Renal cortical epithelial cell (primary cell): Measurements from ENCODE around the gene PIK3CD. TPM values are rescaled to one million over a fixed set of nuclear protein-coding genes. Genes with fewer than 3 reads are reported as not detected.
"Not testable (repeated sequence)": the region's sequence is repeated elsewhere in the genome, so short reads cannot be mapped to it uniquely, and the experiment has no call there.

Experiments
- DNase-seq: peaks from one replicate; pipeline ENCODE4 v3.0.0-alpha.2; 2011; ENCODE audit warnings: low read depth
- total RNA-seq: library from RNA; depleted of rRNA; stranded (reverse); fragments of >200 nt; gene quantifications from 2 replicates; pipeline ENCODE4 v1.2.3, GENCODE V29; 2014

Gene PIK3CD
- total RNA-seq, 1 donor from 2014 or later = 29.5 TPM

GRCh38 chr1:9654834-9655723, 3.5 kb downstream of the PIK3CD start:
- no peak for DNase-seq

- DNase-seq = no peak
Observed at GRCh38 chr1:9655836-9656235, 4.3 kb downstream of the PIK3CD start.

GRCh38 chr1:9657521-9658032, 6.0 kb downstream of the PIK3CD start:
- DNase-seq = no peak

GRCh38 chr1:9658199-9658598, 6.7 kb downstream of the PIK3CD start:
- DNase-seq = no peak

GRCh38 chr1:9659328-9659727, 7.8 kb downstream of the PIK3CD start:
- DNase-seq = peak; percentile 57

- DNase-seq = no peak
Observed at GRCh38 chr1:9663257-9663656, 11.7 kb downstream of the PIK3CD start.

- no peak for DNase-seq
Observed at GRCh38 chr1:9665193-9665592, 13.7 kb downstream of the PIK3CD start.

GRCh38 chr1:9668080-9668479, 16.5 kb downstream of the PIK3CD start:
- DNase-seq = no peak

- DNase-seq = no peak
Observed at GRCh38 chr1:9670085-9670484, 18.6 kb downstream of the PIK3CD start.

GRCh38 chr1:9671377-9672140, 20.0 kb downstream of the PIK3CD start:
- DNase-seq = peak; percentile 99

GRCh38 chr1:9672444-9672843, 20.9 kb downstream of the PIK3CD start:
- no peak for DNase-seq

GRCh38 chr1:9675393-9675792, 23.9 kb downstream of the PIK3CD start:
- no peak for DNase-seq

- DNase-seq = not testable (repeated sequence)
Observed at GRCh38 chr1:9676128-9676527, 24.6 kb downstream of the PIK3CD start.

GRCh38 chr1:9676815-9677393, 25.4 kb downstream of the PIK3CD start:
- no peak for DNase-seq

- no peak for DNase-seq
Observed at GRCh38 chr1:9680091-9680490, 28.6 kb downstream of the PIK3CD start.

GRCh38 chr1:9680828-9681227, 29.3 kb downstream of the PIK3CD start:
- DNase-seq = no peak

GRCh38 chr1:9684801-9685200, 33.3 kb downstream of the PIK3CD start:
- DNase-seq = no peak

- peak; percentile 74 for DNase-seq
Observed at GRCh38 chr1:9687120-9687873, 35.8 kb downstream of the PIK3CD start.

- no peak for DNase-seq
Observed at GRCh38 chr1:9687874-9688582, 36.5 kb downstream of the PIK3CD start.

- no peak for DNase-seq
Observed at GRCh38 chr1:9688599-9688998, 37.1 kb downstream of the PIK3CD start.
